AG04449 (cell line): ENCODE data around the gene GRAMD2A.
A peak's percentile ranks its signal among the peaks of the same experiment; 100 is the strongest.

Experiments used
- CTCF ChIA-PET: fragments of 350-600 bp; formaldehyde crosslinking; extraction: SDS; loops from one replicate; lab custom pipeline; 2021; ENCODE audit warnings: antibody characterized with exemption; lab: Yijun Ruan, JAX
- POLR2A ChIA-PET: fragments of 400-600, 350-600 bp; formaldehyde crosslinking; extraction: SDS; loops from one replicate; lab custom pipeline; 2020; ENCODE audit warnings: antibody characterized with exemption, inconsistent platforms; lab: Yijun Ruan, JAX
- DNase-seq: peaks from one replicate; pipeline ENCODE4 v3.0.0-alpha.2; 2010; ENCODE audit warnings: low read depth, low spot score
- H3K4me3 ChIP-seq: 2 replicates; pipeline ENCODE4 v1.5.1; 2011; ENCODE audit warnings: low read depth, mild to moderate bottlenecking, control low read depth, low read length
- TF ChIP-seq, protein P1 (sequence below): IDR thresholded peaks from one replicate; pipeline ENCODE4 v1.5.1; 2011; ENCODE audit warnings: mild to moderate bottlenecking, moderate library complexity, low read length, control low read depth, inconsistent platforms; ENCODE audit not compliant: insufficient read depth; ENCODE audit errors: missing control alignments

GRAMD2A gene

DNA sequence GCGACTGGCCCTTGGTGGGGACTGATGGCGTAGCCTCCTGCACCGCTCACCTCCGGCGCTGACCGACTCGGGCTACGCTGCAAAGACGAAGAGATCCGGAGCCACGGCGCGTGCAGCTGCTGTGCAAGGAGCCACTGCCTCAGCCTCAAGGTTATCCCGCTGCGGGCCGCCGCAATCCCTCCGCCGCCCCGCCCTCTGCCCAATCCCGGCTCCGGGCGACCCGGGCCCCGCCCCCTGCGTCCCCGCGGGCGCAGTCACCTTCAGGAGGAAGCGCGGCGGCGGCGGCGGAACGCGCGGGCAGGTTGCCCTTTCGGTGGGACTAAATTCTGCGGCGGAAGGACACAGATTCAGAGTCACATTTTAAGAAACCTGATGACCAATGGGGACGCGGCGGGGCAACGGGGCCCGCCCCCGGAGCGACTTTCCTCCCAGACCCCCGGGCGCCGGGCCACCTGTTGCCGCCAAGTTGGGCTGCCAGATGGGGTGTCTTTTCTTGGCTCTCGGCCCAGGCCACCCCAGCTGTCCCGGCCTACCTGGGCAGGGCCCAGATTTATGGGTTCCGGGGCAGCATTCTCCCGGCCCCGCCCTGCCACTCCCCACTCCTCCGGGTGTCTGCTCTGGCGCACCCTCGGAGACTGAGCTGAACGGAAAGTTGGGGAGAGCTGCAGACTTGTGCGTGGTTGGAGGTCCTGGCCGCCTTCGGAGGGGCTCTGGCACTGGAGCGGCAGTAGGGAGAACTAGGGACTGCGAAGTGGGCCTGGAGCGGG, 33.7 kb upstream of the GRAMD2A start, which contains the start of gene PKM:
Gene PKM, minus strand, starts transcription at position 125 of the 767 bp plus-strand sequence. CDS start 12,093 bp downstream, outside the sequence.
- ChIA-PET CTCF (interaction anchor here (0.8 to 1.7 kb wide), 3 partner anchors 9 to 31 kb away, joined by 3 to 4 read pairs (median 3); no protein-coding TSS in a partner anchor), POLR2A (interaction anchor here (0.6 to 3.0 kb wide), 14 partner anchors 10 to 280 kb away, joined by 3 to 14 read pairs (median 4); partner anchors contain the start of gene GRAMD2A)
- DNase-seq: peak; percentile 88
- H3K4me3 ChIP-seq: peak within 1 kb of the TSS; percentile 95
- TF ChIP-seq, protein P1, sequence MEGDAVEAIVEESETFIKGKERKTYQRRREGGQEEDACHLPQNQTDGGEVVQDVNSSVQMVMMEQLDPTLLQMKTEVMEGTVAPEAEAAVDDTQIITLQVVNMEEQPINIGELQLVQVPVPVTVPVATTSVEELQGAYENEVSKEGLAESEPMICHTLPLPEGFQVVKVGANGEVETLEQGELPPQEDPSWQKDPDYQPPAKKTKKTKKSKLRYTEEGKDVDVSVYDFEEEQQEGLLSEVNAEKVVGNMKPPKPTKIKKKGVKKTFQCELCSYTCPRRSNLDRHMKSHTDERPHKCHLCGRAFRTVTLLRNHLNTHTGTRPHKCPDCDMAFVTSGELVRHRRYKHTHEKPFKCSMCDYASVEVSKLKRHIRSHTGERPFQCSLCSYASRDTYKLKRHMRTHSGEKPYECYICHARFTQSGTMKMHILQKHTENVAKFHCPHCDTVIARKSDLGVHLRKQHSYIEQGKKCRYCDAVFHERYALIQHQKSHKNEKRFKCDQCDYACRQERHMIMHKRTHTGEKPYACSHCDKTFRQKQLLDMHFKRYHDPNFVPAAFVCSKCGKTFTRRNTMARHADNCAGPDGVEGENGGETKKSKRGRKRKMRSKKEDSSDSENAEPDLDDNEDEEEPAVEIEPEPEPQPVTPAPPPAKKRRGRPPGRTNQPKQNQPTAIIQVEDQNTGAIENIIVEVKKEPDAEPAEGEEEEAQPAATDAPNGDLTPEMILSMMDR: no peak

DNA sequence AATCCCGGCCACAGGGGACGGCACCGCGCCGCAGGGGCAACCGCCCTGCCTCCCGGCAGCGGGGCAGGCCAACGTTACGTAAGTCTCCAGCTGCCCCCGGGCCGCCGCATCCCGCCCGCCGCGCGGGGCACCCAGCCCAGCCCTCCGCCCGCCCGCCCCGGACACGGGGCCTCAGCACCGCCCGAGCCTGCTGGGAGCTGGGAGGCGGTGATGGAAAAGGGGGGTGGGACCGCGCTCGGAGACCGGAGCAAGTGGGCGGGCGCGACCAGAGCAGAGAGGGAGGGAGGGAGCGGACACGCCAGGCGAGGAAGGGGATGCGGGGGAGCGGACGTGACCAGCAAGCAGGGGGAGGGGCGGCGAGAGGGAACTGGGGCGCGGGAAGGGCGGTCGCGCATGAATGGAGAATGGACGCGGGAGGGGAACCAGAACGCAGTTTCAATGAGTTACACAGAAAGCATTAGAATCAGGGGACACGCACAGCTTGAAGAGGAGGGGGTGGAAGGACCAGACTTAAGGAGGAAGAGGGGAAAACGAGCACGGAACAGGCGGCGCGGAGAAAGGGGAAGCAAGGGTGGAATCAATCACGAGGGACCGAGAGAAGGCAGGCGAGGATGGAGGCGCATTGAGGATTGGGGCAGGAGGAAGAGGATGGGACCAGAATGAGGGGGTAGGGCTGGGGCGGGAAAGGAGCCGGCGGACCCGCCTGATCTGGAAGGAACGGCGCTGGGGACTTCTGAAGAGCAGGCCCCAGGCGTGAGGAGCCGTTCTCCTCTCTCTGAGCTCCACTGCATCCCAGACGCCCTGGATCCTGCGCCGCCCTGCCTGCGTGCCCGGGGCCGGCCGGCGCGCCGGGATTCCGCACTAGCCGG, 32.8 kb upstream of the GRAMD2A start:
- ChIA-PET POLR2A (interaction anchor here (0.6 to 5.5 kb wide), 16 partner anchors 8 to 1529 kb away, joined by 3 to 49 read pairs (median 4); partner anchors contain the start of genes GRAMD2A and INSYN1), CTCF (interaction anchor here (0.9 to 1.7 kb wide), 2 partner anchors 10 to 30 kb away, joined by 3 to 4 read pairs; no protein-coding TSS in a partner anchor)
- TF ChIP-seq, protein P1: no peak
- peak; percentile 55 for DNase-seq
- peak overlapping the region; percentile 95 for H3K4me3 ChIP-seq

DNA sequence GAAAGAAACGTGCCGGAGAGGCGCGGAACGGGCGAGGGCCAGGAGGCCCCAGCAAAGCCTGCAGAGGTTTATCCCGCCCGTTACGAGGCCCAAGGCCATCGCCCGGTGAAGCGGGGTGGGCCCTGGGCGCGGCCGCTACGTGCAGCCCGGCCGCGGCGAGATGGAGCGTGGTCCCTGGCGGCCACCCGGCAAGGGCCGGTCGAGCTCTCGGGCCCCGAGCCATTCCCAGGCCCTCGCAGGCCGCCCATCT, 32.3 kb upstream of the GRAMD2A start:
- H3K4me3 ChIP-seq: peak overlapping the region; percentile 95
- TF ChIP-seq, protein P1: no peak
- no peak for DNase-seq
- ChIA-PET POLR2A (interaction anchor here (0.6 to 5.5 kb wide), 13 partner anchors 8 to 1528 kb away, joined by 3 to 49 read pairs (median 6); partner anchors contain the start of genes GRAMD2A and INSYN1), CTCF (no interaction called here)

DNA sequence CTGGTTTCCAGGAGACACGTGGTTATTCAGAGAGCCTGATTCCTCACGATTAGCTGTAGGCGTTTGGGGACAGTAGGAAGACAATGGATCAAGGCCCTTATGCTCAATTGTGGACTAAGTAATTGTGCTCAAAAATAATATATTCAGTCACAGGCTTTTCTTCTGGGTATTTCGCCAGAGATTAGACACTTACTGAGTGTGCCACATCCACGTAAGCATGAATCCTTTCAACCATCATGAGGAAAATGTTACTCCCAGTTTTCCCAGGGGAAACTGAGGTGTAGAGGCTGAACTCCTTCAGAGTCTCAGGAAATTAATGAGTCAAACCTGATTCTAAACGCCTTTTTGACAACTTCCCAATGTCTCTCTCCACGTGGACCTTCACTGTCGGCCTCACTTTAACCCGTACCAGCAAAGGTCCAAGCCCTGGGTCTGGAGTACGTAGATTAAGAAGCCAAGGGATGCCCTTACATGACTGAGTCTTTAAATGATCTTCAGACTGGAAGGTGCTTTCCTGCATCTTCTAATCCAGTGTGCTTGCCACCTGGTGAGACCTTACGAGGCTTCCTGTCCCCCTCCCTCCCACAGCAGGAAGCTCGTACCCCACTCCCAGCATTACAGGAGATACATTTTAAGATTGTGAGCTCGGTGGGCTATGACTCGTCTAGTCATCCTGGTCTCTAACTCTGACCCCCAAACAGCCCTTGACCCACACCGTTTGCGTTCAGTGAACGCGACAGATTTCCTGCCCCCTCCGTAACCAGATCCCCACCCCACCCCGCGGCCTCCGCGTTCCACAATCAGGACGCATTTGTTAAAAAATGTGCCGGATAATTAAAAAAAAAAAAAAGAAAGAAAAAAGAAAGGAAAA, 31.7 kb upstream of the GRAMD2A start:
- POLR2A ChIA-PET: interaction anchor here (0.6 to 5.5 kb wide), 13 partner anchors 8 to 1528 kb away, joined by 3 to 49 read pairs (median 6); partner anchors contain the start of genes GRAMD2A and INSYN1
- no peak for DNase-seq
- TF ChIP-seq, protein P1: no peak
- peak overlapping the region; percentile 95 for H3K4me3 ChIP-seq
- CTCF ChIA-PET: no interaction called here

DNA sequence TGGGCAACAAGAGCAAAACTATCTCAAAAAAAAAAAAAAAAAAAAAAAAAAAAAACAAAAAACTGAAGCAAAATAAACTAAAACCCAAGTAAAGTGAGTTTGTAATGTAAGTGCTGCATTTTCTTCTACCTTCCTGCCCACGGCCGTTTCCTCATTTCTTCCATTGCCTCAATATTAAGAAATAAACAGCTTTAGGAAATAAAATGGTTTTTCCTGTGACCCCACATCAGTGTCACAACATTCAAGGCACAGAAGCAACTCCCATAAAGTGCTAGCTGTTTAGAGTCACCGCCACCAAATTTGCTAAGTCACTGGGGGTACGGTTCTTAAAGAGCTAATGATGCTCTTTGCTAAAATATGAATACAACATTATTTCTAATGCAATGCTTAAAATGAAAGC, 30.1 kb upstream of the GRAMD2A start:
- POLR2A ChIA-PET: interaction anchor here (0.6 to 5.5 kb wide), 5 partner anchors 11 to 250 kb away, joined by 3 to 49 read pairs (median 6); partner anchors contain the start of gene GRAMD2A
- TF ChIP-seq, protein P1: no peak
- CTCF ChIA-PET: interaction anchor here (0.9 to 3.1 kb wide), 9 partner anchors 8 to 71 kb away, joined by 3 to 22 read pairs (median 8); no protein-coding TSS in a partner anchor
- peak overlapping the region; percentile 59 for H3K4me3 ChIP-seq
- no peak for DNase-seq
